Trophoblast cell (in vitro differentiated cells and primary cell): ENCODE data around the gene RPA1.
A peak's percentile ranks its signal among the peaks of the same experiment; 100 is the strongest.

ENCODE experiments used
- DNase-seq, 2 donors: peaks; one replicate each; pipeline ENCODE4 v3.0.0-alpha.2; 2016
- H2AFZ ChIP-seq: 2 replicates; pipeline ENCODE4 v1.6.1; 2013; ENCODE audit warnings: low read length, moderate library complexity, mild to moderate bottlenecking; ENCODE audit not compliant: insufficient read depth, poor library complexity
- H2AK5ac ChIP-seq: 2 replicates; pipeline ENCODE4 v1.6.1; 2013; ENCODE audit warnings: mild to moderate bottlenecking, low read length
- H2BK120ac ChIP-seq: 2 replicates; pipeline ENCODE4 v1.6.1; 2013; ENCODE audit warnings: low read length, mild to moderate bottlenecking, moderate library complexity; ENCODE audit not compliant: insufficient read depth, poor library complexity
- H2BK12ac ChIP-seq: 2 replicates; pipeline ENCODE4 v1.6.1; 2013; ENCODE audit warnings: mild to moderate bottlenecking, low read length, moderate library complexity
- H2BK5ac ChIP-seq: 2 replicates; pipeline ENCODE4 v1.6.1; 2013; ENCODE audit warnings: low read length, low read depth, moderate library complexity, mild to moderate bottlenecking; ENCODE audit not compliant: poor library complexity
- H3K14ac ChIP-seq: 2 replicates; pipeline ENCODE4 v1.6.1; 2013; ENCODE audit warnings: mild to moderate bottlenecking, low read length
- H3K18ac ChIP-seq: 2 replicates; pipeline ENCODE4 v1.6.1; 2013; ENCODE audit warnings: mild to moderate bottlenecking, low read length
- H3K23ac ChIP-seq: 2 replicates; pipeline ENCODE4 v1.6.1; 2013; ENCODE audit warnings: low read length
- H3K27ac ChIP-seq: 2 replicates; pipeline ENCODE4 v1.5.1; 2013; ENCODE audit warnings: low read depth, mild to moderate bottlenecking, inconsistent platforms, low read length, moderate library complexity
- H3K27me3 ChIP-seq: 2 replicates; pipeline ENCODE4 v1.6.1; 2013; ENCODE audit warnings: inconsistent platforms, mild to moderate bottlenecking, low read length, moderate library complexity; ENCODE audit not compliant: insufficient read depth
- H3K36me3 ChIP-seq, 2 experiments: 1 replicate in 1 of 2; 2 replicates in 1 of 2; pipeline ENCODE4 v1.6.1; 2013; ENCODE audit warnings: low read length in 2 of 2, mild to moderate bottlenecking in 2 of 2, moderate library complexity in 1 of 2; ENCODE audit not compliant: insufficient read depth in 2 of 2, control insufficient read depth in 1 of 2
- H3K4ac ChIP-seq: 2 replicates; pipeline ENCODE4 v1.6.1; 2013; ENCODE audit warnings: low read depth, mild to moderate bottlenecking, low read length, moderate library complexity
- H3K4me1 ChIP-seq, 2 experiments: 1 replicate in 1 of 2; 2 replicates in 1 of 2; pipeline ENCODE4 v1.6.1; 2013; ENCODE audit warnings: low read length in 2 of 2, mild to moderate bottlenecking in 2 of 2, moderate library complexity in 1 of 2; ENCODE audit not compliant: insufficient read depth in 2 of 2, control insufficient read depth in 1 of 2
- H3K4me2 ChIP-seq: 2 replicates; pipeline ENCODE4 v1.6.1; 2013; ENCODE audit warnings: inconsistent platforms, mild to moderate bottlenecking, low read length, moderate library complexity
- H3K4me3 ChIP-seq: 2 replicates; pipeline ENCODE4 v1.5.1; 2013; ENCODE audit warnings: mild to moderate bottlenecking, low read depth, low read length, inconsistent platforms
- H3K79me1 ChIP-seq: one replicate; pipeline ENCODE4 v1.6.1; 2013; ENCODE audit warnings: low read length
- H3K79me2 ChIP-seq: 2 replicates; pipeline ENCODE4 v1.6.1; 2013; ENCODE audit warnings: low read length, mild to moderate bottlenecking; ENCODE audit not compliant: control insufficient read depth, insufficient read depth, poor library complexity
- H3K9ac ChIP-seq: 2 replicates; pipeline ENCODE4 v1.6.1; 2013; ENCODE audit warnings: mild to moderate bottlenecking, low read length
- H3K9me3 ChIP-seq: 2 replicates; pipeline ENCODE4 v1.6.1; 2013; ENCODE audit warnings: low read depth, mild to moderate bottlenecking, control low read depth, inconsistent platforms, low read length; ENCODE audit not compliant: insufficient read depth
- H4K12ac ChIP-seq: 2 replicates; pipeline ENCODE4 v1.6.1; 2013; ENCODE audit warnings: low read depth, mild to moderate bottlenecking, low read length, moderate library complexity
- H4K8ac ChIP-seq: 2 replicates; pipeline ENCODE4 v1.6.1; 2013; ENCODE audit warnings: low read depth, mild to moderate bottlenecking, low read length, moderate library complexity
- H4K91ac ChIP-seq: one replicate; pipeline ENCODE4 v1.6.1; 2013; ENCODE audit warnings: low read depth, mild to moderate bottlenecking, low read length, moderate library complexity
- WGBS: extraction: QIAGEN DNeasy Blood & Tissue Kit; methylation state at CpG from one replicate; pipeline ENCODE4 v1.1.7; 2013; ENCODE audit warnings: missing lambda C conversion rate; ENCODE audit not compliant: insufficient read length, insufficient coverage; ENCODE audit errors: extremely low coverage; 5-methylcytosine and 5-hydroxymethylcytosine counted together

The RPA1 gene

GRCh38 chr17:1904273-1905182 is 74.7 kb downstream of the RPA1 start:
- H2BK120ac ChIP-seq = no peak overlapping the region
- H4K8ac ChIP-seq = no peak overlapping the region
- DNase-seq = no peak
- H3K4ac ChIP-seq = no peak overlapping the region
- H3K23ac ChIP-seq = no peak overlapping the region
- no peak overlapping the region for H4K12ac ChIP-seq
- peaks cover 2% of the 10 kb centered on the region for H3K9me3 ChIP-seq
- H3K36me3 ChIP-seq = no peaks in the 10 kb centered on the region
- H3K4me2 ChIP-seq = no peak overlapping the region
- H3K79me2 ChIP-seq = peaks cover 2% of the 10 kb centered on the region
- no peaks in the 10 kb centered on the region for H3K4me1 ChIP-seq
- no peak overlapping the region for H2BK5ac ChIP-seq
- no peak overlapping the region for H3K14ac ChIP-seq
- no peak overlapping the region for H2AFZ ChIP-seq
- H3K27ac ChIP-seq = no peak overlapping the region
- no peak overlapping the region for H4K91ac ChIP-seq
- H3K9ac ChIP-seq = no peak overlapping the region
- H3K27me3 ChIP-seq = peaks cover 15% of the 10 kb centered on the region
- no peak overlapping the region for H2AK5ac ChIP-seq
- H3K4me3 ChIP-seq = no peak overlapping the region
- WGBS = no CpG with 5 or more reads among the region's 17 CpGs
- H3K18ac ChIP-seq = no peak overlapping the region
- no peak overlapping the region for H2BK12ac ChIP-seq
- no peaks in the 10 kb centered on the region for H3K79me1 ChIP-seq

- H3K18ac ChIP-seq = no peak overlapping the region
- no CpG with 5 or more reads among the region's 25 CpGs for WGBS
- DNase-seq = no peak
- no peaks in the 10 kb centered on the region for H3K4me1 ChIP-seq
- no peak overlapping the region for H3K23ac ChIP-seq
- no peaks in the 10 kb centered on the region for H3K79me1 ChIP-seq
- no peak overlapping the region for H2BK120ac ChIP-seq
- no peaks in the 10 kb centered on the region for H3K36me3 ChIP-seq
- H4K12ac ChIP-seq = no peak overlapping the region
- H3K4me2 ChIP-seq = no peak overlapping the region
- H3K27me3 ChIP-seq = peaks cover 15% of the 10 kb centered on the region
- no peak overlapping the region for H3K14ac ChIP-seq
- H3K9ac ChIP-seq = no peak overlapping the region
- H3K27ac ChIP-seq = no peak overlapping the region
- H4K8ac ChIP-seq = no peak overlapping the region
- no peak overlapping the region for H3K4me3 ChIP-seq
- no peak overlapping the region for H2BK12ac ChIP-seq
- no peak overlapping the region for H3K4ac ChIP-seq
- no peak overlapping the region for H4K91ac ChIP-seq
- H2AFZ ChIP-seq = no peak overlapping the region
- no peak overlapping the region for H2BK5ac ChIP-seq
- no peak overlapping the region for H2AK5ac ChIP-seq
- peaks cover 2% of the 10 kb centered on the region for H3K9me3 ChIP-seq
- H3K79me2 ChIP-seq = peaks cover 2% of the 10 kb centered on the region
Observed at GRCh38 chr17:1905190-1905913, 75.5 kb downstream of the RPA1 start.

GRCh38 chr17:1906662-1907101 is 76.9 kb downstream of the RPA1 start:
- H3K23ac ChIP-seq = no peak overlapping the region
- no peak overlapping the region for H3K4me2 ChIP-seq
- peaks cover 2% of the 10 kb centered on the region for H3K9me3 ChIP-seq
- H3K18ac ChIP-seq = no peak overlapping the region
- no peak overlapping the region for H3K27ac ChIP-seq
- no peak for DNase-seq
- no peak overlapping the region for H4K12ac ChIP-seq
- peak overlapping the region; percentile 9 for H3K9ac ChIP-seq
- H3K79me2 ChIP-seq = peaks cover 2% of the 10 kb centered on the region
- no peak overlapping the region for H2BK120ac ChIP-seq
- H3K36me3 ChIP-seq = no peaks in the 10 kb centered on the region
- no peak overlapping the region for H3K4me3 ChIP-seq
- no peak overlapping the region for H2AFZ ChIP-seq
- no peaks in the 10 kb centered on the region for H3K79me1 ChIP-seq
- WGBS = no CpG with 5 or more reads among the region's 8 CpGs
- H3K14ac ChIP-seq = no peak overlapping the region
- no peak overlapping the region for H4K91ac ChIP-seq
- no peak overlapping the region for H2BK5ac ChIP-seq
- H3K27me3 ChIP-seq = peaks cover 15% of the 10 kb centered on the region
- H2AK5ac ChIP-seq = no peak overlapping the region
- no peak overlapping the region for H4K8ac ChIP-seq
- no peak overlapping the region for H3K4ac ChIP-seq
- H3K4me1 ChIP-seq = no peaks in the 10 kb centered on the region
- H2BK12ac ChIP-seq = no peak overlapping the region

GRCh38 chr17:1907216-1907631 is 77.4 kb downstream of the RPA1 start:
- Histone ChIP-seq H3K18ac (no peak overlapping the region), H3K27me3 (peaks cover 15% of the 10 kb centered on the region), H3K4me1 (peaks cover 0 to 3% of the 10 kb centered on the region in 2 experiments), H3K79me2 (peaks cover 2% of the 10 kb centered on the region), H3K79me1 (no peaks in the 10 kb centered on the region), H2BK120ac (no peak overlapping the region), H3K14ac (no peak overlapping the region), H3K9ac (no peak overlapping the region), H4K12ac (no peak overlapping the region), H3K4me2 (no peak overlapping the region), H3K23ac (peak overlapping the region; percentile 93), H2BK5ac (no peak overlapping the region), H3K9me3 (peaks cover 2% of the 10 kb centered on the region), H2AK5ac (no peak overlapping the region), H4K8ac (no peak overlapping the region), H2BK12ac (no peak overlapping the region), H3K4me3 (peak overlapping the region; percentile 56), H4K91ac (no peak overlapping the region), H3K4ac (no peak overlapping the region), H2AFZ (no peak overlapping the region), H3K36me3 (no peaks in the 10 kb centered on the region), H3K27ac (no peak overlapping the region)
- no peak for DNase-seq
- no CpG with 5 or more reads among the region's 17 CpGs for WGBS
